Neural cell (in vitro differentiated cells): ENCODE measurements around the gene HFM1.

Experiments
- TAF1 ChIP-seq: IDR thresholded peaks from 2 replicates; pipeline ENCODE4 v1.6.1; 2012; ENCODE audit warnings: low read depth
- TF ChIP-seq, protein P1 (sequence below): fragments of 450-650 bp; IDR thresholded peaks from 2 replicates; pipeline ENCODE4 v1.5.1; 2014; ENCODE audit warnings: antibody characterized with exemption, mild to moderate bottlenecking, moderate library complexity; ENCODE audit not compliant: poor library complexity, severe bottlenecking

DNA sequence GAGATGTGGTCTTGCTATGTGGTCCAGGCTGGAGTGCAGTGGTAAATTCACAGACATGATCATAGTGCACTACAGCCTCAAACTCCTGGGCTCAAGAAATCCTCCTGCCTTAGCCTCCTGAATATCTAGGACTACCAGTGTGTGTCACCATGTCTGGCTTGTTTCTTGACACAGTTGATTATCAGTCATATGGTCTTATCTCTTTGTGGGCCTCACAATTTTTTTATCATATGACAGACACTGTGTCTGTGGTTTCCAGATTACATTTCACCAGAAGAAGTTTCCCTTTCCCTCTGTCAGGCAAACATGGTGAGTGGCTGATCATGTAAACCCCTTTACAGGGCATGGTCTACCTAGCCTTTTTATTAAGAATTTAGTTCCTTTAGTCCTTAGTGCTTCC is 96.1 kb downstream of the HFM1 start:
- no peak for TF ChIP-seq TAF1
- TF ChIP-seq, protein P1, sequence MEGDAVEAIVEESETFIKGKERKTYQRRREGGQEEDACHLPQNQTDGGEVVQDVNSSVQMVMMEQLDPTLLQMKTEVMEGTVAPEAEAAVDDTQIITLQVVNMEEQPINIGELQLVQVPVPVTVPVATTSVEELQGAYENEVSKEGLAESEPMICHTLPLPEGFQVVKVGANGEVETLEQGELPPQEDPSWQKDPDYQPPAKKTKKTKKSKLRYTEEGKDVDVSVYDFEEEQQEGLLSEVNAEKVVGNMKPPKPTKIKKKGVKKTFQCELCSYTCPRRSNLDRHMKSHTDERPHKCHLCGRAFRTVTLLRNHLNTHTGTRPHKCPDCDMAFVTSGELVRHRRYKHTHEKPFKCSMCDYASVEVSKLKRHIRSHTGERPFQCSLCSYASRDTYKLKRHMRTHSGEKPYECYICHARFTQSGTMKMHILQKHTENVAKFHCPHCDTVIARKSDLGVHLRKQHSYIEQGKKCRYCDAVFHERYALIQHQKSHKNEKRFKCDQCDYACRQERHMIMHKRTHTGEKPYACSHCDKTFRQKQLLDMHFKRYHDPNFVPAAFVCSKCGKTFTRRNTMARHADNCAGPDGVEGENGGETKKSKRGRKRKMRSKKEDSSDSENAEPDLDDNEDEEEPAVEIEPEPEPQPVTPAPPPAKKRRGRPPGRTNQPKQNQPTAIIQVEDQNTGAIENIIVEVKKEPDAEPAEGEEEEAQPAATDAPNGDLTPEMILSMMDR: no peak
